RWPE1 (cell line): ENCODE measurements around the gene CLK3.

Experiments used
- CTCF ChIA-PET: fragments of 350-600 bp; sonication (Branson Sonifier 250); formaldehyde crosslinking; extraction: SDS; loops from one replicate; lab custom pipeline; 2021; lab: Yijun Ruan, JAX
- POLR2A ChIA-PET: fragments of 400-600 bp; formaldehyde crosslinking; extraction: SDS; loops from one replicate; lab custom pipeline; 2020; ENCODE audit warnings: antibody characterized with exemption; ENCODE audit not compliant: low non-redundant PET; lab: Yijun Ruan, JAX
- DNase-seq: peaks from one replicate; pipeline ENCODE4 v3.0.0; 2012; ENCODE audit warnings: low spot score
- H3K27ac ChIP-seq: fragments of 450-650 bp; 2 replicates; pipeline ENCODE4 v1.5.1; 2017
- CTCF ChIP-seq: fragments of 450-650 bp; conservative IDR thresholded peaks from 2 replicates; pipeline ENCODE4 v1.5.1; 2017; ENCODE audit warnings: low read depth, mild to moderate bottlenecking

Gene CLK3

GRCh38 chr15:74612677-74613076 is 3.0 kb upstream of the CLK3 start:
- peak overlapping the region; percentile 92; the same call in 1 of the 2 replicates for H3K27ac ChIP-seq
- no peak for TF ChIP-seq CTCF
- no peak for DNase-seq
- ChIA-PET POLR2A (interaction anchor here (0.6 to 1.3 kb wide), 2 partner anchors 14 to 144 kb away, joined by 4 to 7 read pairs; no protein-coding TSS in a partner anchor), CTCF (interaction anchor here (0.8 kb wide), 1 partner anchor 169 kb away, joined by 3 read pairs; no protein-coding TSS in a partner anchor)

GRCh38 chr15:74613089-74613952 is 2.3 kb upstream of the CLK3 start:
- TF ChIP-seq CTCF, result no peak
- ChIA-PET CTCF (interaction anchor here (0.8 to 1.4 kb wide), 2 partner anchors 72 to 168 kb away, joined by 3 to 4 read pairs; partner anchors contain the start of gene ARID3B), POLR2A (interaction anchor here (0.6 to 1.3 kb wide), 2 partner anchors 14 to 144 kb away, joined by 4 to 7 read pairs; no protein-coding TSS in a partner anchor)
- no peak for DNase-seq
- H3K27ac ChIP-seq, result peak overlapping the region; percentile 92

GRCh38 chr15:74613953-74614743 is 1.5 kb upstream of the CLK3 start:
- TF ChIP-seq CTCF, result no peak
- DNase-seq, result peak; percentile 86
- ChIA-PET POLR2A (interaction anchor here (1.3 kb wide), 1 partner anchor 15 kb away, joined by 4 read pairs; no protein-coding TSS in a partner anchor), CTCF (interaction anchor here (0.6 to 1.4 kb wide), 3 partner anchors 48 to 146 kb away, joined by 4 to 5 read pairs (median 4); partner anchors contain the start of gene ARID3B)
- peak overlapping the region; percentile 92 for H3K27ac ChIP-seq

GRCh38 chr15:74614744-74615507 is 710 bp upstream of the CLK3 start:
- CTCF ChIA-PET, result interaction anchor here (0.6 to 0.7 kb wide), 3 partner anchors 154 to 688 kb away, joined by 3 to 4 read pairs (median 3); no protein-coding TSS in a partner anchor
- no peak for TF ChIP-seq CTCF
- POLR2A ChIA-PET, result interaction anchor here (1.6 kb wide), 1 partner anchor 74 kb away, joined by 4 read pairs; the partner anchor contains the start of gene ARID3B
- no peak for DNase-seq
- peak overlapping the region; percentile 92 for H3K27ac ChIP-seq

GRCh38 chr15:74616366-74616939 is 817 bp downstream of the CLK3 start:
- ChIA-PET CTCF (interaction anchor here (1.4 to 1.6 kb wide), 2 partner anchors 15 to 246 kb away, joined by 3 to 5 read pairs; no protein-coding TSS in a partner anchor), POLR2A (interaction anchor here (0.6 to 2.0 kb wide), 3 partner anchors 13 to 133 kb away, joined by 3 to 4 read pairs (median 4); partner anchors contain the start of gene ARID3B)
- TF ChIP-seq CTCF, result no peak
- H3K27ac ChIP-seq, result peak overlapping the region; percentile 92
- peak; percentile 59 for DNase-seq
